HG02852 (cell line): ENCODE data around the gene EVC.

Experiments used
- ATAC-seq: cut with Tn5 transposase; IDR thresholded peaks from one replicate; pipeline ENCODE4 v1.9.1; 2021; ENCODE audit warnings: mild to moderate bottlenecking, moderate library complexity; ENCODE audit not compliant: unreplicated experiment

The EVC gene

GRCh38 chr4:5730436-5730835, 19.4 kb downstream of the EVC start:
- no peak for ATAC-seq

DNA sequence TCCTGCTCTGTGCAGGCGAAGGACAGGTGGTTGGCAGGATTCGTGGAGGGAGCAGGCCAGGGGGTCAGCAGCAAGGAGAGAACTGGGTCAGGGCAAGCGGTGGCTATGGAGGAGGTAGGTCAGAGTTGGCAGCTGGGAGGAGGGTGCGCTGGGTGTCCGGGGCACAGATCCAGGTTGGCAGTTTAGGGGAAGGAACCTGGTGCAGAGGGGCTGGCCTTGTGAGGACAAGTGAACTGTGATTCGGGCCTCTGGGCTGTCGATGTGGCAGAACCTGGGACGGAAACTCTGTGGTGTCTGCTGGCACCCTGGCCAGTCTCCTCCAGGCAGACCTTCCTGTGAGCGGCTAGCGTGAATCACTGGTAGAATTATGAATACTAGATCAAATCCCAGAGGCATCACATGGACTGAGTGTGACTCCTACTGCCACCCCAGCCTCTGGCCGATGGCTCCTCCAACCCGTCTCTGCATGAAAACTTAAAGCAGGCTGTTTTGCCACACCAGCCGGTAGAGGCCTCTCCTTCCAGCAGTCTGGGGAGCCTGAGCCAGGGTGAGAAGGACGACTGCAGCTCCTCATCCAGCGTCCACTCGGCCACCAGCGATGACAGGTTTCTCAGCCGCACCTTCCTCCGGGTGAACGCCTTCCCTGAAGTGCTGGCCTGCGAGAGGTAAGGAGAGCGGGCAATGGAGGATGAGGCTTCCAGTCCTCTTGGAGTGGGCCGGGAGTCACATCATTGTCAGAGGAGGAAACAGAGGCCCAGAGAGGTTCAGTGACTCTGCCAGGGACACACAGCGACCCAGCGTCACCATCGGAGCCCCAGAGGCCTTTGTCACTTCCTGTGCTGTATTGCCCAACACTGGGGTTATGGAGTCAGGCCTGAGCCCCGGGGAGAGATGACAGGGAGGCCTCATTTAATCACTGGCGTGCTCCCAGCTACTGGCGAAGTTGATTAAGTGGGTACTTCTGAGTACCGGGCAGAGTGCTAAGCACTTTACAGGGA, 20.3 kb downstream of the EVC start:
- no peak for ATAC-seq

- ATAC-seq = no peak
Observed at GRCh38 chr4:5732158-5732557, 21.2 kb downstream of the EVC start.

- ATAC-seq = no peak
Observed at GRCh38 chr4:5734853-5735252, 23.9 kb downstream of the EVC start.

DNA sequence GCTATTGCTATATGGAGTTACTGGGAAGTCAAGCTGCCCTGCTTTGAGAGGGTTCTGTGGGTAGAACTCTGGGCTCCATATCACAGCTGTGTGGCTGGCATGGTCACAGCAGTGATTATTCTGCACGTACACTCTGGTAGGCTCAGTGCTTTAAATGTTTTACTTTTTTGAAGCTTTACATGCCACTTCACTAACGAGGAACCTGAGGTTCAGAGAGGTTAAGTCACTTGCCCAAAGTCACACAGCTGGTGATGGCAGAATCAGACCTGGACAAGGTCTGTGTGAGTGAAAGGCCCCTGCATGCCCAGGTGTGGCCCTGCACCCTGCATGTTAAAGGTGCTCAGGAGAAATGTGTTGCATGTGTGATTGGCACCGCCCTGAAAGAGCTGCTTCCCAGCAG, 24.5 kb downstream of the EVC start:
- ATAC-seq = no peak

GRCh38 chr4:5738061-5738460, 27.1 kb downstream of the EVC start:
- no peak for ATAC-seq

DNA sequence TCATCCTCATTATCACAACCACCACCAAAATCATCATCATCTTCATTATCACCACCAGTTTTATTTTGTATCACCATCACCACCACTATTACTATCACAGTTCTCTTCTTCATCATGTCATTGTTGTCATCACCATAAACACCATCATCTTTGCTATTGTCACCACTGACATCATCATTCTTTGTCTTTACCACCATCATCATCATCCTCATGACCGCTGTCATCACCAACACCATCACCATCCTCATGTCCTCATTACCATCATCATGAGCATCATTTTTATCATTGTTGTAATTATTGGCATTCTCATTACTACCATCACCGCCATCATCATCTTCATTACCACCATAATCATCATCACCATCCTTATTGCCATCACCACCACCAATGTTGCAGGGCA, 31.4 kb downstream of the EVC start:
- ATAC-seq = no peak

DNA sequence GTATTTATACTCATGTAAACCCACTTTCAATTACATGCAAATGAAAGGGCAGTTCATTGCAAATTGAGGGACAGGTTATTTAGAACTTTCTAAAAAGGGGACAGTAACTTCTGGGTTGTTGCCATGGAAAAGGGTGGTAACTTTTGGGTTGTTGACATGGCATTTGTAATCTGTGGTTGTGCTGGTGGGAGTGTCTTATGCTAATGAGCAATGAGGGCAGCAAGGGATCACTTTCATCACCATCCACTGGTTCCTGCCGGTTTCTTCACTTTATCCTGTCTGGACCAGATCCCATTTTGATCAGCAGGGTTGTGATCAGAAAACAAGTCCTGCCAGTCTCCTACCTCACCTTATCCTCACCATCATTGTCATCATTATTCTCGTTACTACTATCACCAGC, 32.0 kb downstream of the EVC start:
- ATAC-seq = no peak

GRCh38 chr4:5746250-5746649, 35.2 kb downstream of the EVC start:
- ATAC-seq = no peak

DNA sequence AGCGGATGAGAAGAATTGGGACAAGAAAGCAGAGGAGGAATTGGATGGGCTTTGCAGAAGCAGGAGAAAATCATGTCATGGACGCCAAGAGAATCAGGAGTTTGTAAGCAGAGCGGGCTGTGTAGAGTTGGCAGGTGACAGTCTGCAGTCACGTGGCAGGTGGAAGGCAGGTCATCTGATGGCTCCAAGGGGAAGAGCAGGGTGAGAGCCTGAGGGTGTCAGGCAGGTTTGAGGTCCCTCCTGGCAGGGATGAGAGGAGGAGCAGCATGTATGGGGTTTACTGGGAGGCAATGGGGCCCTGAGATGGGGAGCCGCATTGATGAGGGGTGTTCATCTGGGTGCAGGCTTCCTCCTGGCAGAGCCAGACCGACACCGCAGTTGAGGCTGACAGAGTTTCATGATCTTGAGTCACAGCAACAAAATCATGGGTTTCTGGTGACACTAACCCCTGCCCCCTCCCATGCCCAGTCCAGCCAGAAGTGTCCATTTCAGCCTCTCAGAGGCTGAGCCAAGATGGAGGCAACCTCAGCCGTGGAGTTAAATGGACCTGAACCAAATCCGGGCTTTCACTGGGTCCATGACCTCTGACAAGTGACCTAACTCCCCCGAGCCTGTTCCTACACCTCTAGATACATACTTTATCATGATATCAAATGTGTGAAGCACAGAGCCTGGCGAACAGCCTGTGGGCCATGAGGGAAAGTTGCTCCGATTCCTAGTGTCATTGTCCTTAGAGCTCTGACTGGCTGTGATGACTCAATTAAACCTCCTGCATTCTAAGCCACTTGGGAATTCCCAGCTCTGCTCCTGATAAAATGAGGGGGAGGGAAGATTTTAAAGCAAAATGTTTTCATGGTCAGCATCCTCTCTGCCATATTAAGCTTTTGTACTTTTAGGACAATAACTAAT, 36.1 kb downstream of the EVC start:
- ATAC-seq = no peak

DNA sequence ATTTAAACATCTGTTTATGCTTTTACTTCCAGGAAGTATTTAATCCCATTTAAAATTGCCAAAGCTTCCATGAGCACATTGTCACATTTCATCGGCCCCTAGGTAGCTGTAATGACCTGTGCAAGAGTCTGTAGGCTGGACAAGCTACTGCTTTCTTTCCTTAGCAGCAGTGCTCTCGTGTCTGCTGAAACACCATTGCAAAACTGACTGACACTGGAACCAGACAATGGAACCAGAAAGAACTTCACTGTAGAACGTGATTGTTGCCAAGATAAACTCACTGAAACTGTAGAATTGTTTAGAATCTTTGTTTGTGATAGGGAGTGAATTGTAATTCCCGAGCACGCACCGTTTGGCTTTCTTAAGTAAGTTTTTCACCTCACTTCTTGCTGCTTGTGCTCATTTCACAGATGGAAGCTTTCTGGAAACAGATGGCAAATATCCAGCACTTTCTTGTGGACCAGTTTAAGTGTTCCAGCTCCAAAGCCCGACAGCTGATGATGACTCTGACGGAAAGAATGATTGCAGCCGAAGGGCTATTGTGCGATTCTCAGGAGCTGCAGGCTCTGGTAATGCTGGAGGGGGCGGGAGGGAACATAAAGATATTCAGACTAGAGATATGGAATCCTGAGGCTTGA, 36.9 kb downstream of the EVC start:
- ATAC-seq = no peak

GRCh38 chr4:5749568-5749967, 38.6 kb downstream of the EVC start:
- ATAC-seq = no peak

DNA sequence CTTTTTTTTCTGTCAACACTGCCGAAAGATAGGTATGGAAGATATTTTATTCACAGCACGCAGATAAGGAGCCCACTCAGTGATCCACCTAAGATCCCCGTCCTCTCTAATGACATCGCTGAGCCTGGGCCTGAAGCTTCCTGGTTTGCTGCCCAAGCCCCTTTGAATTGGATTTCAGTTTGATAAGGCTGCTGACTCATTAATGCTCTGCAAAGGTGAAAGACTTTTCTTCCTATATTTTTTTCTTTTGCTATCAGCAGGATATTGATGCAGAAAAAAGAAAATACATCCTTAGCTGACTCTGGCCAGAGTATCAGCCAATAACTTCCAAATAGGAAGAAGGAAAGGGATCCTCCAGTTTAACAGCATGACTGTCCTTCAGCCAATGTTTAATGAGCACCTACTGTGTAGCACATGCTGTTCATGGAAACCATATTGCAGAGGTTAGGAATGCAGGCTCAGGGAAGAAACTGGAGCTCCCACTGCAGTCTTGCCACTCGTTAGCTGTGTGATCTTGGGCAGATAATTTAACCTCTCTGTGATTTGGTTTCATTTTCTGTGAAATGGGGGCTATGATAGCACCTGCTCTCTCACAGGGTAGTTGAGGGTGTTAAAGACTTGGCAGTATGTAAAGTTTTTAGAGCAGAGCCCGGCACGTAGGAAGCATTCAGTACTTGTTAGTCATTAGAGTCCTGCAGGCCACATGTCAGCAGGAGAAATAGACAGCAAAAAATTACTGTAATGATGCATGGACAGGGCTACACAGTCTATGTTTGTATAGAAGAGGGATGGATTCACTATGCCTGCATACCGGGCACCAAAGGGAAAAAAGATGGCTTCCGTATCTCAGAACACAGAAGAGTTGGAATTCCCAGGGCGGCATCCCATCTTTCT, 39.3 kb downstream of the EVC start:
- ATAC-seq = no peak

DNA sequence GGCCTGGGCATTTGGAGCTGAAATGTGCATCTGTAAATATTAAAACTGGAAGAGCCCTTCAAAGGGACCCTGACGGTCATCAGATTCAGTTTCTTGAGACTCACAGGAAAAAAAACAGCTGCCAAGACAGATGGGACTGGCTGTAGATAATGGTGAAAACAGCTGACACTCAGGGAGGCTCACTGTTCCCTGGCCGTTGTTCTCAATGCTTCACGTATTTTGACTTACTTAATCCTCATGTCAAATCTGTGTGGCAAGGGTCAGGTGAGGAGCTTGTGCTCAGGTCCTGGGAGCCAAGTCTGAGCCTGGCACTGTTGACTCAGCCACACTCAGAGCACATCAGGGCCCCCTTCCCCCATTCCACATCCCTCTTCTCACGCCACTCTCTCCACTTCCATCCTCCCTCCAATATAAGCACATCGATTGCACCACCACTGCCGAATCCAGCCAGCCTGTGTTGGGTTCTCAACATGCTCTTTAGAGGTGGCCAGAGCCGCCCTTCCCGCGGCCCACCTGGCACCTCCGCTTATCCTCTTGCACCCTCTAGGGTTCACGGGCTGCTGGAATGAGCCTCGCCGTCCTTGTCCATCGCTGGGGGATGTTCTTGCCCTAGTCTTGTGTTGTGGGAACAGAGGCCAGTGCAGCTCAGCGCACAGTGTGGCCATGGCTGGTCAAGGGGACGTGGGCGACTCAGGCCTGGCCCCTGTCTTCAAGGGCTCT, 40.1 kb downstream of the EVC start:
- no peak for ATAC-seq

DNA sequence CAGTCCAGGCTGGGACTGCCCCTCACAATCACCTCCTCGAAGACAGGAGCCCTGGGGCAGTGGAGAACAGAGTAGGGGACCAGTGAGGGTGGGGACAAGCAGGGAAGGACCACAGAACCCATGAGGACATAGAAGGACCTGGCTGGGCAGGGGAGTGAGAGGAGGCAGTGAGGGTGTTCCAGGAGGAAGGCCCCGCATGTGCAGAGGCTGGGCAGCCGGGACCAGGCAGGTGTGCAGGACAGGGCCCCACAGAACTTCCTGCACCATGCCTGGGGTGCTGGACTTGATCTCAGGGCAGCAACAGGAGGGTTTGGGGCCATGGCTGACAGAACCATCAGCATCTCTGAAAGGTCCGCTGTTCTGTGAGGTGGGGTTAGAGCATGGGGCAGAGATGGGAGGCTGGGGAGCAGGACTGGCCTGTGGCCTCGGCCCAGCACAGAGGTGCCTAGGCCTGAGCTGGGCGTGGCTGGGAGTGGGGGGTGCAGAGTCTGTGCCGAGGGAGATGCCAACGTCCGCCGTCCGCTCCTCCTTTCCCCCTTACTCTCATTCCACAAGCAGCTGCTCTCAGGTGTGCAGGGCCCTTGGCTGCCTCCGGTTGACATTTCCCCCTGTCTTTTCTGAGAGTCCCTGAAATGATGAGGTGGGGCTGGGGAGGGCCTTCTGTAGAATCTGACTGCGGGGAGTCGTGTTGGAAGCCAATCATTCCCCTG, 40.8 kb downstream of the EVC start:
- no peak for ATAC-seq

DNA sequence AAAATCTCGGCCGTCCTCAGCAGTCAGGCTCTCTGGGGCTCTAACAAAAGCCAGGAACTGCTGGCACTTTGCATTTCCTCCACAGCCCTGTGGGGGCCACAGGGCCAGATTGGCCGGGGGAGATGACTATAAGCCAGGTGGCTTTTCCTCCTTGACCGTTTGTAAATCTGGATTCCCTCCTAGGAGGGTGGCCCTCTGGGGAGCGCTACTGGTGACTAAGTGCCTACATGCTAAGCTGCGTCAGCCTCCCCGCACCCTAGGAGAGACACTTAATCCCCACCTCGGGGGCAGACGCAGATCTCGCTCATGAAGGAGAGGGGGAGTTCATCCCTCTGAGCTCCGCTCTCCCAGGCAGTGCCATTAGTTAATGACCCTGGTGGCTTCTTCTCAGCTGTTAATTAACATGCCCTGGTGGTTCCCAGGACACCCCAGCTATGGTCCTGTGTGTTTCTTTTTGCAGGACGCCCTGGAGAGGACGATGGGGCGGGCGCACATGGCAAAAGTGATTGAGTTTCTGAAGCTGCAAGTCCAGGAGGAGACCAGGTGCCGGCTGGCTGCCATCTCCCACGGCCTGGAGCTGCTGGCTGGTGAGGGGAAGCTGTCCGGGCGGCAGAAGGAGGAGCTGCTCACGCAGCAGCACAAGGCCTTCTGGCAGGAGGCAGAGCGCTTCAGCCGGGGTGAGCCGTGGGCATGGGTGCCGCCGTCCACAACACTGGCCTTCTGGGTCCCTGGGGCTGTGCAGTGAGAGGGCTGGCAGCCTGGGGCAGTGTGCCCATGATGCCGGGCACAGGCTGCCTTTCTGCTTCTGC, 41.6 kb downstream of the EVC start:
- no peak for ATAC-seq

DNA sequence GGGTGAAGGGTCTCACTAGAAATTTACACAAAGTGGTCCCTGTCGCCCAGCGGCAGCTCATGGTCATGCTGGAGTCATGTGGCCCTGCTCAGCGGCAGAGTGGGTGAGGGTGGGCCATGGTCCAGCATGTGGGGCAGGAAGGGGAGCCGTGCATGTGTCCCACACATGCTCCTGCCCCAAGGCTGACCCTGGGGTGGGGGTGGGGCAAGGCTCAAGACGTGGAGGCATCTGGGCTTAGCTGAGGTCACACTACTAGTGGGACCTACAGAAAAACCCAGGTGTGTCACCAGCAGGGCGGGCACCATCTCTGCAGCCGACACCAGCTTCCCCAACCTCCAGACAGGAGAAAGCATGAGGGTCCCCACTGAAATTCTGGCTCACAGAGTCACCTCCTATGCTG, 42.4 kb downstream of the EVC start:
- ATAC-seq = no peak
